AG09319 (cell line): Measurements from ENCODE around the gene AFAP1.
A peak's percentile ranks its signal among the peaks of the same experiment; 100 is the strongest.

Source experiments
- DNase-seq: peaks from one replicate; pipeline ENCODE4 v3.0.0-alpha.2; 2010; ENCODE audit warnings: low read depth; ENCODE audit errors: extremely low read depth
- TF ChIP-seq, protein P1 (sequence below): IDR thresholded peaks from 2 replicates; pipeline ENCODE4 v1.5.1; 2011; ENCODE audit warnings: low read depth, mild to moderate bottlenecking, inconsistent platforms, low read length, moderate library complexity

The AFAP1 gene

DNA sequence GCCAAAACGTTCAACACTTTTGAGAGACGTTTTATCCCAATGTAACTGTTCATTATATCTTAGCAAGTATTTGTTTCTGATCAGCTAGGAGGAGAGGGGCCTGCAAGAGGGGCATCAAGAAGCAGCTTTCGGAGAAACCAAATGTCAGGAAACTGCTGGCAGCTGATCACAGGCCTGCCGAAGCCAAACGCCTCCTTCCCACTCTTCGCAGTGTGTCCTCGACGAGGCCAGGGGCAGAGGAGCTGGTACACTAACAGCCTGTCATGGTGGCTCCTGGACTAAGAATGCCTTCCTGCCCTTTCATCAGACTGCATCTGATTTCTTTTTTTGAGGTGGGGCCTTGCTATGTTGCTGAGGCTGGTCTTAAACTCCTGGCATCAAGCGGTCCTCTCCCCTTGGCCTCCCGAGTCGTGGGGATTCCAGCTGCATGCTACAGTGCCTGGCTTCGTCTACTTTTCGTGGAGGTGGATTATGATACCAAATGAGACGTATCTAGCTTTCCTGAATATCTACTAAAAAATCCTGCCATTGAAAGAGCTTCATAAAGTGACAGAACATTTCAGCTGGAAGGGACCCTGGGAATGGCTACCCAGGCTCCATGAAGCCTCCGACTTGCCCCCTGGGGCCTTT lies 134.8 kb downstream of the AFAP1 start:
- DNase-seq: no peak
- TF ChIP-seq, protein P1, sequence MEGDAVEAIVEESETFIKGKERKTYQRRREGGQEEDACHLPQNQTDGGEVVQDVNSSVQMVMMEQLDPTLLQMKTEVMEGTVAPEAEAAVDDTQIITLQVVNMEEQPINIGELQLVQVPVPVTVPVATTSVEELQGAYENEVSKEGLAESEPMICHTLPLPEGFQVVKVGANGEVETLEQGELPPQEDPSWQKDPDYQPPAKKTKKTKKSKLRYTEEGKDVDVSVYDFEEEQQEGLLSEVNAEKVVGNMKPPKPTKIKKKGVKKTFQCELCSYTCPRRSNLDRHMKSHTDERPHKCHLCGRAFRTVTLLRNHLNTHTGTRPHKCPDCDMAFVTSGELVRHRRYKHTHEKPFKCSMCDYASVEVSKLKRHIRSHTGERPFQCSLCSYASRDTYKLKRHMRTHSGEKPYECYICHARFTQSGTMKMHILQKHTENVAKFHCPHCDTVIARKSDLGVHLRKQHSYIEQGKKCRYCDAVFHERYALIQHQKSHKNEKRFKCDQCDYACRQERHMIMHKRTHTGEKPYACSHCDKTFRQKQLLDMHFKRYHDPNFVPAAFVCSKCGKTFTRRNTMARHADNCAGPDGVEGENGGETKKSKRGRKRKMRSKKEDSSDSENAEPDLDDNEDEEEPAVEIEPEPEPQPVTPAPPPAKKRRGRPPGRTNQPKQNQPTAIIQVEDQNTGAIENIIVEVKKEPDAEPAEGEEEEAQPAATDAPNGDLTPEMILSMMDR: no peak

DNA sequence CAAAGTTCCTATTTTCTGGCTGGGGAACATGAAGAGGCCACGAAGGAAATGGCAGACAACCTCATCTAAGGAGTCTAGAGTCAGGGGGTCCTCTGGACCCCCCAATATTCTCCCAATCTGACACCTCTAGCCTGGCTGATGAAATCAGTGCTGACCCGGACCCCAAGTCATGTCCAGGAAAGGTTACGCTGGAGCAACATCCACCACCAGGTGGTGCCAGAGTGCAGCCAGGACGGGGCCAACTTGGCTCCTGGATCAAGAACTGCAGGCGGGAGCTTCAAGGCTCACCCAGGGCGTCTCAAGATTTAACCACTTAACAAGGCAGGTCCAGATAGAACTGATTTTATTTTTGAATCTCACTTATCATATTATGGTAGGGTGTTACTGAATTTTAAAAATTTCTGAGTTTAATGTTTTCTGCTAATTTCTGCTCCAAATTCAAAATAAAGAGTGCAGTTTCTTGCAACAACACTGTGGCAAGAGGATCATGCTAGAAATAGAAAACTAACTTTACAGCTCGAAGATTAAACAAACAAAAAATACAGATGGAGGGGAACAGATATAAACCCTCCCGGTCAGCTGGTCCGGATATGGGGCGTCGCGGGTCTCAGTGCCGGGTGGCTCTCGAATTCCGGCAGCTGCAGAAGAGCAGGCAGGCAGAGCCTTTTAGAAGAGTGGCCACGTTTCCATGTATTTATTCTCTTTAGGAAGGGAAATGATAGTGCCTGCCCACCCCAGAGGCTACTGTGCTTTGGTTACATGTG lies 135.5 kb downstream of the AFAP1 start:
- no peak for DNase-seq
- TF ChIP-seq, protein P1: peak; percentile 97

DNA sequence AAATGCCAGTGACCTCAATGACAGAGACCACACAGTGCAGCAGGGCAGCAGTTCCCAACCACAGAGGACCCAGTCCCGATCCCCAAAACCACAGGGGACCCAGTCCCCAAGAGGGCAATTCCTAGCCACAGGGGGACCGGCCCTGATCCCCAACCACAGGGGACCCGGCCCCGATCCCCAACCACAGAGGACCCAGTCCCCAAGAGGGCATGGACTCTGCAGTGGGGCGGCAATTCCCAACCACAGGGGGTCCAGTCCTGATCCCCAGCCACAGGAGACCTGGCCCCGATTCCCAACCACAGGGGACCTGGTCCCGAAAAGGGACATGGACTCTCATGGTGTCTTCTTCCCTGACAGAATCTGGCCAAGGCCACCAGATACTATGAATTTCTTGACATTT lies 136.3 kb downstream of the AFAP1 start:
- TF ChIP-seq, protein P1: no peak
- no peak for DNase-seq

DNA sequence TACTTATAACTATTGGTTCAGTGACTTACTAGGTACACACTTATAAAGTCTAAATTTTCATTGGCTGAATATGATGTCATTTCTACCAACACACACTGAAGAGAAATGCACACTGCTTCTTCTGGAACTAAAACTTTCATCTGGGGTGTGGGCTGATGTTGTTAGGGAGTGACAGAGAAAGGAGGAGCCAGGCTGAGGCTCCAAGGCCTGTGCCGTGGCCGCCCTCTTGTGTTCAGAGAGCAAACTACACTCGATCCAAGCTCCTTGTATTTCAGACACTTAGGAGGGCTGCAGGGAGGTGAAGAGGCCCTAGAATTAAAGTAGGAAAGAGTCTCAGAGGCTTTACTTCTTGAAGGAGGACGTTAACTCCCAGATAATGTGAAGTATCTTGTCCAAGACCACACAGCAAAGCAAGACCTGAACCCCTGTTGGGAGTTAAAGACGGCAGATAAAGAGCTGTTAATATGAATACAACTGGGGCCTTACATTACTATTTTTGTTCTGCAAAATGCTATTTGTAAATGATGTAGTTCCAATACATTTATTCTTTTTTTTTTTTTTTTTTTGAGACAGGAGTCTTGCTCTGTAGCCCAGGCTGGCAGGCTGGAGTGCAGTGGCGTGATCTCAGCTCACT lies 137.5 kb downstream of the AFAP1 start:
- TF ChIP-seq, protein P1: peak; percentile 94
- DNase-seq: no peak

DNA sequence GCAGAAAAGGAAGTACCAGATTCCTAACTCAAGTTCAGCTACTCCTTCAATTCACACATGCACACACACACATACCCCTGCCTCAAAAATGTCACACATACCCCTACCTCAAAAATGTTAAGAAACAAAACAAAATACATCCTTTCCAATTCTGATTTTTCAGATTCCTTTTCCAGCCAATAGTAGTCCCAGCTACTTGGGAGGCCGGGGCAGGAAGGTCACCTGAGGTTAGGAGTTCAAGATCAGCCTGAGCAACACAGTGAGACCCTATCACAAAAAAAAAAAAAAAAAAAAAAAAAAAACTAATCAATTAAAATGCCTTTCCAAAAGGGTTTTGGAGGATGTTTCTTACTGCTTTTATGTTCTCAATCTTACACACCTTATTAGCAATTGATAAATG lies 138.0 kb downstream of the AFAP1 start:
- DNase-seq: no peak
- TF ChIP-seq, protein P1: no peak

DNA sequence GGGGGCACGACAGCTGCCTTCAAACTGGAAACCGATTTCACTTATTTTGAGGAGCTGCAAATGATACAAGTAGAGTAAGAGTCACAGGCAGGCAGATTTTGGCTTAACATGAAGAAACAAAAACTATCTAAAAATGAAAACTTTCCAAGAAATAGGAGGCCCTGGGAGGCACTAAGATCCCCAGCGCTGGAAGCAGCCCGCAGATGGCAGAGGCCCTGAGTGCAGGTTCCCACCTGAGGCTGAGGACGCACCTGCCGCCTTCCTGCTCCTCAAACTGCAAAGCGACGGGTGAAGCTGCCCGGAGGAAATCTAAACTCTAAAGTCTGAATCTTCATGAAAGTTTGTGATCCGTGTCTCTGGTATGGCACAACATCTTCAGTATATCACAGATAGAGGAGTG lies 138.7 kb downstream of the AFAP1 start:
- TF ChIP-seq, protein P1: no peak
- no peak for DNase-seq

DNA sequence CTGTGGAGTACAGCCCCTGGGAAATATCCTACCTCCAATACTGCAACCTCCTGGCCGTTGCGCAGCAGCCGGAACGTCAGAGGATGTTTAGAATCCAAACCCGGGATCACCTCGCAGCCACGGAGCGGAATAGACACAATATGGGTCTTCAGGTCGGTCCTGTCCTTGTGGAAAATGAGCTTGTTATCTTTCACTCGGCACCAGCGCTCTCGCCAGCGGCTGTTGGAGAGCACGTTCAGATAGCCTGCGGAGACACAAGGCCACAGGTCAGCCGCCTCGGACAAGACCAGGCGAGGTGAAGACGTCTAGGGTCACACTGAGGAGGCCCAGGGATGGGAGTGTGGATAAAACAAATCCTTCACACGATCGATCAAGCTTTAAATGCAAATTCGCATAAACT lies 139.3 kb downstream of the AFAP1 start:
- TF ChIP-seq, protein P1: no peak

More for the DNA sequence above, 139.3 kb downstream of the AFAP1 start:
- DNase-seq: no peak
